Liver (tissue), 9 donors: ENCODE data around the gene C9orf72. TPM values are rescaled to one million over a fixed set of nuclear protein-coding genes. Genes with fewer than 3 reads are reported as not detected.

Experiments used
- DNase-seq: peaks from one replicate; pipeline ENCODE4 v3.0.0-alpha.2; 2017; ENCODE audit warnings: low spot score
- H3K27ac ChIP-seq, 2 donors: one replicate each; pipeline ENCODE4 v1.7.0; 2013; ENCODE audit warnings: inconsistent platforms in 2 of 2, low read length in 2 of 2, control low read depth in 1 of 2, low read depth in 1 of 2, mild to moderate bottlenecking in 1 of 2
- H3K27me3 ChIP-seq, 4 donors: one replicate each; pipeline versions ENCODE4 v1.6.1 to v1.7.0; 2013; ENCODE audit warnings: low read length in 3 of 4, inconsistent platforms in 1 of 4, mild to moderate bottlenecking in 1 of 4, moderate library complexity in 1 of 4; ENCODE audit not compliant: control insufficient read depth in 4 of 4, insufficient read depth in 4 of 4
- H3K36me3 ChIP-seq, 4 donors: one replicate each; pipeline versions ENCODE4 v1.6.1 to v1.7.0; 2013; ENCODE audit warnings: low read length in 3 of 4, mild to moderate bottlenecking in 3 of 4, low read depth in 1 of 4, moderate library complexity in 1 of 4; ENCODE audit not compliant: control insufficient read depth in 4 of 4, insufficient read depth in 3 of 4
- H3K4me1 ChIP-seq, 4 donors: one replicate each; pipeline versions ENCODE4 v1.6.1 to v1.7.0; 2013; ENCODE audit warnings: low read length in 3 of 4, mild to moderate bottlenecking in 3 of 4, moderate library complexity in 1 of 4; ENCODE audit not compliant: control insufficient read depth in 4 of 4, insufficient read depth in 4 of 4
- H3K4me3 ChIP-seq, 3 donors: one replicate each; pipeline versions ENCODE4 v1.6.1 to v1.7.0; 2013; ENCODE audit warnings: low read length in 3 of 3, control low read depth in 1 of 3, low read depth in 1 of 3, mild to moderate bottlenecking in 1 of 3
- H3K9ac ChIP-seq, 2 donors: one replicate each; pipeline ENCODE4 v1.7.0; 2013; ENCODE audit warnings: low read length in 2 of 2, mild to moderate bottlenecking in 2 of 2, moderate library complexity in 2 of 2, control low read depth in 1 of 2, low read depth in 1 of 2
- H3K9me3 ChIP-seq, 4 donors: one replicate each; pipeline versions ENCODE4 v1.6.1 to v1.7.0; 2013; ENCODE audit warnings: low read length in 3 of 4; ENCODE audit not compliant: control insufficient read depth in 4 of 4
- ATF3 ChIP-seq: IDR thresholded peaks from 2 replicates; pipeline ENCODE4 v1.6.1; 2016; ENCODE audit warnings: antibody characterized with exemption
- CTCF ChIP-seq: fragments of 150-350 bp; IDR thresholded peaks from 2 replicates; pipeline ENCODE4 v1.5.1; 2017; ENCODE audit warnings: improper control_type of control experiment, low read depth, low read length; ENCODE audit not compliant: missing input control
- EGR1 ChIP-seq, 2 donors: IDR thresholded peaks; 2 replicates each; pipeline ENCODE4 v1.6.1; 2016 to 2018; ENCODE audit warnings: antibody characterized with exemption in 2 of 2, low read depth in 2 of 2
- FOXA1 ChIP-seq: IDR thresholded peaks from 2 replicates; pipeline ENCODE4 v1.6.1; 2016; ENCODE audit warnings: antibody characterized with exemption
- FOXA2 ChIP-seq: IDR thresholded peaks from 2 replicates; pipeline ENCODE4 v1.6.1; 2016; ENCODE audit warnings: antibody characterized with exemption
- GABPA ChIP-seq, 2 donors: IDR thresholded peaks in 1 of 2; conservative IDR thresholded peaks in 1 of 2; 2 replicates each; pipeline ENCODE4 v1.6.1; 2016; ENCODE audit warnings: antibody characterized with exemption in 2 of 2, mild to moderate bottlenecking in 1 of 2, moderate library complexity in 1 of 2
- HNF4A ChIP-seq, 2 donors: conservative IDR thresholded peaks; 2 replicates each; pipeline ENCODE4 v1.6.1; 2016; ENCODE audit warnings: antibody characterized with exemption in 2 of 2, mild to moderate bottlenecking in 2 of 2
- HNF4G ChIP-seq: IDR thresholded peaks from 2 replicates; pipeline ENCODE4 v1.6.1; 2016; ENCODE audit warnings: antibody characterized with exemption
- JUND ChIP-seq, 2 donors: IDR thresholded peaks; 2 replicates each; pipeline ENCODE4 v1.6.1; 2016; ENCODE audit warnings: antibody characterized with exemption in 2 of 2
- NR2F2 ChIP-seq: IDR thresholded peaks from 2 replicates; pipeline ENCODE4 v1.6.1; 2016; ENCODE audit warnings: antibody characterized with exemption
- RAD21 ChIP-seq, 2 donors: IDR thresholded peaks; 2 replicates each; pipeline ENCODE4 v1.6.1; 2016; ENCODE audit warnings: antibody characterized with exemption in 2 of 2, mild to moderate bottlenecking in 2 of 2
- RXRA ChIP-seq, 2 donors: IDR thresholded peaks; 2 replicates each; pipeline ENCODE4 v1.6.1; 2017 to 2018; ENCODE audit warnings: antibody characterized with exemption in 2 of 2, mild to moderate bottlenecking in 1 of 2
- SP1 ChIP-seq: IDR thresholded peaks from 2 replicates; pipeline ENCODE4 v1.6.1; 2018; ENCODE audit warnings: antibody characterized with exemption, mild to moderate bottlenecking
- TAF1 ChIP-seq: conservative IDR thresholded peaks from 2 replicates; pipeline ENCODE4 v1.6.1; 2016; ENCODE audit warnings: antibody characterized with exemption, mild to moderate bottlenecking
- YY1 ChIP-seq: IDR thresholded peaks from 2 replicates; pipeline ENCODE4 v1.6.1; 2016; ENCODE audit warnings: antibody characterized with exemption, mild to moderate bottlenecking
- WGBS: extraction: QIAGEN DNeasy Blood & Tissue Kit; methylation state at CpG from one replicate; pipeline ENCODE4 v1.1.7; 2013; 5-methylcytosine and 5-hydroxymethylcytosine counted together
- polyA plus RNA-seq, 2 donors: library from polyadenylated mRNA; stranded (reverse) in 1 of 2; unstranded in 1 of 2; fragments of 200-250 nt in 1 of 2; fragments of >200 nt in 1 of 2; fragmentation: Nextera tagmentation in 1 of 2; extraction: Ambion mirVana in 1 of 2; gene quantifications; one replicate each; pipeline versions ENCODE4 v1.2.1 to v1.2.3, GENCODE V29; 2013 to 2015
- total RNA-seq, 2 donors: library from RNA; depleted of rRNA; stranded (reverse); fragments of >200 nt; gene quantifications; one replicate each; pipeline ENCODE4 v1.2.3, GENCODE V29; 2014
- TF ChIP-seq, protein P1 (sequence below): IDR thresholded peaks from 2 replicates; pipeline ENCODE4 v1.6.1; 2016; ENCODE audit warnings: antibody characterized with exemption
- TF ChIP-seq, protein P2 (sequence below): IDR thresholded peaks from 2 replicates; pipeline ENCODE4 v1.6.1; 2016; ENCODE audit warnings: antibody characterized with exemption, mild to moderate bottlenecking
- TF ChIP-seq, protein P3 (sequence below): IDR thresholded peaks from 2 replicates; pipeline ENCODE4 v1.6.1; 2016; ENCODE audit warnings: antibody characterized with exemption
- donor health status: healthy.
- donor health status: healthy.
- donor health status: healthy.
- donor health status: healthy.
- donor health status: healthy.

Gene C9orf72
- total and polyA plus RNA-seq, 4 donors = 2.8 to 14.1 (median 8.6) TPM

DNA sequence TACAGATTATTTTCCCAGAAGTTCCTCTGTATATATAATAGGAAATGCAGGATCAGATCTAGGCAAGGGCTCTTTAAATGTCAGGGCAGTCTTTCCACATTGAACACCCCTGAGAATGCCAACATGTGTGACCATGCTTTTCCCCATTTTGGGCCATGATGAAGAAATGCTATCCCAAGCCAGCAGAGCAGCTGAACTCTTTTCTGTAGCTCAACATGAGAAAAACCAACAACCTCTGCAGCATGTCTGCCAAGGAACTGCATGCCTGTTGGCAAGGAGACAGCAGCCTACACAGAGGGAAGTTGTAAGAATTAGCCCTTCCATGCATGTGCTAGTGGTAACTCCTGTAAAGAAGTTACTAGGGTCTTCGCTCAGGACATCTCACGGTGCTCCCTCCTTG is 58.7 kb downstream of the C9orf72 start:
- H3K9me3 ChIP-seq = no peaks in the 10 kb centered on the region
- H3K36me3 ChIP-seq = no peaks in the 10 kb centered on the region
- WGBS = 92% methylated on average over 2 of the region's 2 CpGs
- H3K4me1 ChIP-seq = no peaks in the 10 kb centered on the region
- no peak overlapping the region for H3K9ac ChIP-seq
- H3K27me3 ChIP-seq = no peaks in the 10 kb centered on the region
- no peak overlapping the region for H3K27ac ChIP-seq
- no peak overlapping the region for H3K4me3 ChIP-seq
- TF ChIP-seq JUND (IDR thresholded peaks at IDR 0.05) = no peak
- TF ChIP-seq RXRA (IDR thresholded peaks at IDR 0.05) = no peak
- TF ChIP-seq CTCF = no peak
- no peak for TF ChIP-seq TAF1
- TF ChIP-seq, protein P1, sequence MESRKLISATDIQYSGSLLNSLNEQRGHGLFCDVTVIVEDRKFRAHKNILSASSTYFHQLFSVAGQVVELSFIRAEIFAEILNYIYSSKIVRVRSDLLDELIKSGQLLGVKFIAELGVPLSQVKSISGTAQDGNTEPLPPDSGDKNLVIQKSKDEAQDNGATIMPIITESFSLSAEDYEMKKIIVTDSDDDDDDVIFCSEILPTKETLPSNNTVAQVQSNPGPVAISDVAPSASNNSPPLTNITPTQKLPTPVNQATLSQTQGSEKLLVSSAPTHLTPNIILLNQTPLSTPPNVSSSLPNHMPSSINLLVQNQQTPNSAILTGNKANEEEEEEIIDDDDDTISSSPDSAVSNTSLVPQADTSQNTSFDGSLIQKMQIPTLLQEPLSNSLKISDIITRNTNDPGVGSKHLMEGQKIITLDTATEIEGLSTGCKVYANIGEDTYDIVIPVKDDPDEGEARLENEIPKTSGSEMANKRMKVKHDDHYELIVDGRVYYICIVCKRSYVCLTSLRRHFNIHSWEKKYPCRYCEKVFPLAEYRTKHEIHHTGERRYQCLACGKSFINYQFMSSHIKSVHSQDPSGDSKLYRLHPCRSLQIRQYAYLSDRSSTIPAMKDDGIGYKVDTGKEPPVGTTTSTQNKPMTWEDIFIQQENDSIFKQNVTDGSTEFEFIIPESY = no peak
- no peak for TF ChIP-seq SP1
- no peak for TF ChIP-seq FOXA1
- TF ChIP-seq FOXA2 = no peak
- TF ChIP-seq EGR1 (IDR thresholded peaks at IDR 0.05; ENCODE audit: low read depth in 2 of 2) = no peak
- TF ChIP-seq HNF4G = no peak
- no peak for TF ChIP-seq NR2F2
- DNase-seq = no peak

DNA sequence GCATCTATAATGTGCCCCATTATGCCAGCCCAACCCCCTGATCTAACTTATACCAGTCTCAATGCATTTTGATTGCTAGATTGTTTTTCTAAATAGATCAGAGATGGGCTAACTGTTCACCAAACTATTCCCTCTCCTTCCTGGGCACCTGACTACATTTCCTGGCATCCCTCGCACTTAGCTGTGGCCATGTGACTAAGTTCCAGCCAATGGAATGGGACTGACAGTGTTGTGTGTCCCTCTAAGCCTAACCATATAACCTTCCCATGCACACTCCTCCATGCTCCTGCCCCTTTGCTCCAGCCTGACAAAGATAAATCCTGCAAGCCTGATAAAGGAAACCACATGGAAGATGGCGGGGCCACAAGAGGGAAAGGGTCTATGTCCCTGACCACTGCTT is 61.5 kb downstream of the C9orf72 start:
- TF ChIP-seq CTCF (no peak), HNF4A (conservative IDR thresholded peaks at IDR 0.05) (no peak), EGR1 (IDR thresholded peaks at IDR 0.05; ENCODE audit: low read depth in 2 of 2) (no peak), FOXA1 (no peak), RXRA (IDR thresholded peaks at IDR 0.05) (no peak), YY1 (no peak), HNF4G (no peak), RAD21 (IDR thresholded peaks at IDR 0.05) (no peak), FOXA2 (no peak), ATF3 (no peak), NR2F2 (no peak), TAF1 (no peak), JUND (IDR thresholded peaks at IDR 0.05) (no peak), GABPA (IDR thresholded peaks at IDR 0.05 in 1 of 2, conservative IDR thresholded peaks at IDR 0.05 in 1 of 2) (no peak), SP1 (no peak)
- TF ChIP-seq, protein P1 = no peak
- TF ChIP-seq, protein P2, sequence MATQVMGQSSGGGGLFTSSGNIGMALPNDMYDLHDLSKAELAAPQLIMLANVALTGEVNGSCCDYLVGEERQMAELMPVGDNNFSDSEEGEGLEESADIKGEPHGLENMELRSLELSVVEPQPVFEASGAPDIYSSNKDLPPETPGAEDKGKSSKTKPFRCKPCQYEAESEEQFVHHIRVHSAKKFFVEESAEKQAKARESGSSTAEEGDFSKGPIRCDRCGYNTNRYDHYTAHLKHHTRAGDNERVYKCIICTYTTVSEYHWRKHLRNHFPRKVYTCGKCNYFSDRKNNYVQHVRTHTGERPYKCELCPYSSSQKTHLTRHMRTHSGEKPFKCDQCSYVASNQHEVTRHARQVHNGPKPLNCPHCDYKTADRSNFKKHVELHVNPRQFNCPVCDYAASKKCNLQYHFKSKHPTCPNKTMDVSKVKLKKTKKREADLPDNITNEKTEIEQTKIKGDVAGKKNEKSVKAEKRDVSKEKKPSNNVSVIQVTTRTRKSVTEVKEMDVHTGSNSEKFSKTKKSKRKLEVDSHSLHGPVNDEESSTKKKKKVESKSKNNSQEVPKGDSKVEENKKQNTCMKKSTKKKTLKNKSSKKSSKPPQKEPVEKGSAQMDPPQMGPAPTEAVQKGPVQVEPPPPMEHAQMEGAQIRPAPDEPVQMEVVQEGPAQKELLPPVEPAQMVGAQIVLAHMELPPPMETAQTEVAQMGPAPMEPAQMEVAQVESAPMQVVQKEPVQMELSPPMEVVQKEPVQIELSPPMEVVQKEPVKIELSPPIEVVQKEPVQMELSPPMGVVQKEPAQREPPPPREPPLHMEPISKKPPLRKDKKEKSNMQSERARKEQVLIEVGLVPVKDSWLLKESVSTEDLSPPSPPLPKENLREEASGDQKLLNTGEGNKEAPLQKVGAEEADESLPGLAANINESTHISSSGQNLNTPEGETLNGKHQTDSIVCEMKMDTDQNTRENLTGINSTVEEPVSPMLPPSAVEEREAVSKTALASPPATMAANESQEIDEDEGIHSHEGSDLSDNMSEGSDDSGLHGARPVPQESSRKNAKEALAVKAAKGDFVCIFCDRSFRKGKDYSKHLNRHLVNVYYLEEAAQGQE = no peak
- TF ChIP-seq, protein P3, sequence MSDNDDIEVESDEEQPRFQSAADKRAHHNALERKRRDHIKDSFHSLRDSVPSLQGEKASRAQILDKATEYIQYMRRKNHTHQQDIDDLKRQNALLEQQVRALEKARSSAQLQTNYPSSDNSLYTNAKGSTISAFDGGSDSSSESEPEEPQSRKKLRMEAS = no peak

More for the DNA sequence above, 61.5 kb downstream of the C9orf72 start:
- no peaks in the 10 kb centered on the region for H3K27me3 ChIP-seq
- no peak for DNase-seq
- H3K4me1 ChIP-seq = no peaks in the 10 kb centered on the region
- no peaks in the 10 kb centered on the region for H3K36me3 ChIP-seq
- H3K27ac ChIP-seq = no peak overlapping the region
- no peaks in the 10 kb centered on the region for H3K9me3 ChIP-seq
- H3K9ac ChIP-seq = no peak overlapping the region
- WGBS = 94% methylated on average over 2 of the region's 2 CpGs
- H3K4me3 ChIP-seq = no peak overlapping the region
